Measurements from ENCODE around the gene MPND.
A peak's percentile ranks its signal among the peaks of the same experiment; 100 is the strongest.

DNA sequence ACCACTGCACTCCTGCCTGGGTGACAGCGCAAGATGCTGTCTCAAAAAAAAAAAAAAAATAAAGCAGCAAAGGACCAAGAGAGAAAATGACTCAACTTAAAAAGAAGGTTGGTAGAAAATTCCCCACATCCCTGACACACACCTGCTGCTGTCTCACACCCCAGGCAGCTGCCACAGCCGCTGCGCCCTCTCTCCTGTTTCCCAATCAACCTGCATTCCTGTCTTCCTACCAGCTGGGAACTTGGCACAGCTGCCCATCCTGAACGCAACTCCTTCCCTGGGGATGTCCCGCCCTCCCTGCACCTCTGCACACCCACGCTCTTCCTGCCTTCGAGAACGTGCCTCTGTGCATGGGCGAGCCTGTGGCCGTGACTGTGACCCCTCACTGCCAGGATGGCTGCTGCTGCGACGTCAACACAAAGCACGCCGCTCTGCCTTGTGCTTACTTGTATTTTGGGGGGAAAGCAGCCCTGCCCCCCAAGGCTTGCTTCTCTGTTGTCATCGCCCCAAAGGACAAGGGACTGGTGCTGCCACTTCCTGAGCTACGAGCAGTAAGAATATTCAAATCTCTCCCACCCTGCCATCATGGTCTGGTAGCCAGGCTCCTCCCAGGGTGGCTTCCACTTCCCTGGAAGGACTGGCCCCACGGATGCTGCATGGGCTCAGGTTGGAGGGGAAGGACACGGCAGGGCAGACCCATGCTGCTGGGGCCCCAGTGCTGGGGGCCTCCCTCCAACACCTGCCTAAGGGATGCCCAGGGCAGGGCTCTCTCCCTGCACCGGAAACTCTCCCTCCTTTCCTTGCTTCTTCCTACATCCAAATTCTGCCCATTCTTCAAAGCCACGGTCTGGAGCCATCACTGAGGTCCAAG, 36.3 kb downstream of the MPND start:
- TF ChIP-seq POLR2A (IDR thresholded peaks at IDR 0.05) (no peak), POLR2AphosphoS5 (IDR thresholded peaks at IDR 0.05) (peak; percentile 23 to 85 (median 72))
- TF ChIP-seq, protein P1, sequence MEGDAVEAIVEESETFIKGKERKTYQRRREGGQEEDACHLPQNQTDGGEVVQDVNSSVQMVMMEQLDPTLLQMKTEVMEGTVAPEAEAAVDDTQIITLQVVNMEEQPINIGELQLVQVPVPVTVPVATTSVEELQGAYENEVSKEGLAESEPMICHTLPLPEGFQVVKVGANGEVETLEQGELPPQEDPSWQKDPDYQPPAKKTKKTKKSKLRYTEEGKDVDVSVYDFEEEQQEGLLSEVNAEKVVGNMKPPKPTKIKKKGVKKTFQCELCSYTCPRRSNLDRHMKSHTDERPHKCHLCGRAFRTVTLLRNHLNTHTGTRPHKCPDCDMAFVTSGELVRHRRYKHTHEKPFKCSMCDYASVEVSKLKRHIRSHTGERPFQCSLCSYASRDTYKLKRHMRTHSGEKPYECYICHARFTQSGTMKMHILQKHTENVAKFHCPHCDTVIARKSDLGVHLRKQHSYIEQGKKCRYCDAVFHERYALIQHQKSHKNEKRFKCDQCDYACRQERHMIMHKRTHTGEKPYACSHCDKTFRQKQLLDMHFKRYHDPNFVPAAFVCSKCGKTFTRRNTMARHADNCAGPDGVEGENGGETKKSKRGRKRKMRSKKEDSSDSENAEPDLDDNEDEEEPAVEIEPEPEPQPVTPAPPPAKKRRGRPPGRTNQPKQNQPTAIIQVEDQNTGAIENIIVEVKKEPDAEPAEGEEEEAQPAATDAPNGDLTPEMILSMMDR (IDR thresholded peaks at IDR 0.05) = no peak
